HG02678 (cell line): ENCODE measurements around the gene KIFC1.

ENCODE experiments used
- ATAC-seq: cut with Tn5 transposase; IDR thresholded peaks from one replicate; pipeline ENCODE4 v1.9.1; 2021; ENCODE audit warnings: mild to moderate bottlenecking, moderate library complexity; ENCODE audit not compliant: unreplicated experiment

KIFC1 gene

GRCh38 chr6:33439956-33440648, 48.5 kb downstream of the KIFC1 start:
- ATAC-seq, result no peak

- ATAC-seq, result no peak
Observed at GRCh38 chr6:33440649-33441309, 49.2 kb downstream of the KIFC1 start.

- no peak for ATAC-seq
Observed at GRCh38 chr6:33441457-33441856, 49.8 kb downstream of the KIFC1 start.

- no peak for ATAC-seq
Observed at GRCh38 chr6:33442283-33442682, 50.7 kb downstream of the KIFC1 start.

- ATAC-seq, result no peak
Observed at GRCh38 chr6:33443025-33443424, 51.4 kb downstream of the KIFC1 start.

- no peak for ATAC-seq
Observed at GRCh38 chr6:33443619-33444504, 52.2 kb downstream of the KIFC1 start.

- ATAC-seq, result no peak
Observed at GRCh38 chr6:33445119-33445603, 53.5 kb downstream of the KIFC1 start.

- ATAC-seq, result no peak
Observed at GRCh38 chr6:33446356-33446755, 54.7 kb downstream of the KIFC1 start.

- no peak for ATAC-seq
Observed at GRCh38 chr6:33450434-33450833, 58.8 kb downstream of the KIFC1 start.

GRCh38 chr6:33451606-33452005, 60.0 kb downstream of the KIFC1 start:
- no peak for ATAC-seq

GRCh38 chr6:33452496-33452895, 60.9 kb downstream of the KIFC1 start:
- no peak for ATAC-seq

- ATAC-seq, result no peak
Observed at GRCh38 chr6:33453393-33454008, 61.9 kb downstream of the KIFC1 start.

- peak; percentile 99 for ATAC-seq
Observed at GRCh38 chr6:33454009-33454946, 62.7 kb downstream of the KIFC1 start, which contains the start of gene ZBTB9. TSS of gene ZBTB9 (plus strand) at chr6:33454576. CDS start at chr6:33455101, 525 bp downstream.

GRCh38 chr6:33455051-33455450, 63.4 kb downstream of the KIFC1 start:
- ATAC-seq, result no peak

- no peak for ATAC-seq
Observed at GRCh38 chr6:33456156-33456555, 64.5 kb downstream of the KIFC1 start.

- no peak for ATAC-seq
Observed at GRCh38 chr6:33458676-33459075, 67.1 kb downstream of the KIFC1 start.

- ATAC-seq, result no peak
Observed at GRCh38 chr6:33459226-33459625, 67.6 kb downstream of the KIFC1 start.
